Activated T-cell treated with anti-CD3 and anti-CD28 coated beads for 24 hours (primary cell): ENCODE data around the gene STPG3.
A peak's percentile ranks its signal among the peaks of the same experiment; 100 is the strongest.

Experiments
- DNase-seq: peaks from one replicate; pipeline ENCODE4 v3.0.0-alpha.2; 2020; ENCODE audit warnings: low read depth

STPG3 gene

GRCh38 chr9:137280474-137281344, 29.6 kb downstream of the STPG3 start:
- DNase-seq: no peak

GRCh38 chr9:137281345-137282116, 30.4 kb downstream of the STPG3 start:
- no peak for DNase-seq

GRCh38 chr9:137286975-137287383, 35.9 kb downstream of the STPG3 start:
- no peak for DNase-seq

DNA sequence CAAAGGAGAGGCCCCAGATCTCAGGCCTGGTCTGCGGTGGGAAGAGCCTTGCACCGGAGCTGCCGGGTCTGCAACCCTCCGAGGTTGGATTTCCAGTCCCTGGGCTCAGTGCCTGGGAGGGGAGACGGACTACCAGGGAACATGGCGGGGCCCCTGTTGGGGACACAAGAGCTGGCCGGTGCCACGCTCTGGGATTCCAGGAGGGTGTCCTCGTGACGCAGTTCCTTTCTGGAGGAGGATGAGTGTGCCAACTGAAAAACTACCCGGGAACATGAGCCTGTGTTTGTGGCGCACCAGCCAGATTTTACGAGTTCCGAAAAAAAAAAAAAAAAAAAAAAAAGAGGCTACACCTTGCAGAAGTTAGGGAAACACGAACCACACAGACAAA, 42.0 kb downstream of the STPG3 start:
- DNase-seq: no peak

DNA sequence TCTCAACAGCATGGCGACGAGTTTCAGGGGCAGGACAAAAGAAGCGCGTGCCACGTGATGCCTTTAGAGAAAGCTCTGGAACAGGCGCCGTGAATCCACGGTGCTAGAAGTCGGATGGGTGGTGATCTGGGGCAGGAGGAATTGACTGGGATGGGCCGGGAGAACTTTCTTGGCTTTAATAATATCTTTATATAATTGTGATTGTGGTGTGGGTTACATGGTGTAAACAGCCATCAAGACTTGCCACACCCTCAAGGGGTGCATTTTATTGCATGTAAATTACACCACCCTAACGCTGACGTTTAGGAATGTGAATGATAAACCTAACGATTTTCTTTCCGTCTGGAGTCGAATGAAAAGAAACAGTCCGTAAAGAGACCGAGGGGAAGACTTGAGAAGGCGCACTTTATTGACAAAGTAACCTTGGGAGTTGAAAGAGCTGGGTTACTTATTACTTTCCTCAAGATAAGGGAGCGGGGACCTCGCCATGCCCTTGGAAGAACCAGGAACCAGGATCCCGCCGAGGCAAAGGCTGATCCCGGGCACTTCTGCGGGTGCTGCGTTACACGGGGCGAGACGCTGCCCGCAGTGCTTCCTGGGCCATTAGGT, 42.5 kb downstream of the STPG3 start:
- DNase-seq: no peak

GRCh38 chr9:137294091-137294680, 43.1 kb downstream of the STPG3 start:
- DNase-seq: peak; percentile 24

DNA sequence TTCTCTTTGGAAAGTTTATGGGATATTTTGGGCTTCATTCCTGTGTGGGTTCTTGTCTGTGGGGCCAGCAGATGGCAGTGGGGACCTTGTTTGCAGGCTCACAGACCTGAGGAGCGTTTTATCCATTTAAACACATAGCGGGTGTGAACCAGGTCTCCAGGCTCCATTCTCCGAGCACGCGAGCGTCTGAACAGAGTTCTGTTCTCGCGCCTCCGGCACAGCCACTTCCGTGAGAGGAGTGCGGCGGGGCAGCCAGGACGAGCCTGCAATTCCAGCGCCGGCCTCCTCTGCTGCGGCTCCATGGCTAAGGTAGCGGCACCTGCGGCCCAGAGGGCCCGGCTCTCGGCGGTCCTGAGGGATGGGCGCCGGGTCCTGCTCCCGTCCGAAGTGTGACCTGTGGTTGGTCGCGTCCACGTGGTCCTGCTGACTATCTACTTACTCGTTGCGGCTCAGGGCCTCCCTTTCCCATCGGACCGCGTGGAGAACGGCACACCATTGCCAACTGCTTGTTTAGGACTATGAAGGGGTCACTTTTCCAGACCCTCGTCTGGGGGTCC, 43.7 kb downstream of the STPG3 start:
- DNase-seq: no peak

GRCh38 chr9:137295238-137295811, 44.2 kb downstream of the STPG3 start:
- peak; percentile 42 for DNase-seq

- no peak for DNase-seq
Observed at GRCh38 chr9:137295849-137296669, 45.0 kb downstream of the STPG3 start.

GRCh38 chr9:137296670-137297664, 45.9 kb downstream of the STPG3 start:
- no peak for DNase-seq

GRCh38 chr9:137297966-137298365, 46.9 kb downstream of the STPG3 start:
- DNase-seq: no peak

DNA sequence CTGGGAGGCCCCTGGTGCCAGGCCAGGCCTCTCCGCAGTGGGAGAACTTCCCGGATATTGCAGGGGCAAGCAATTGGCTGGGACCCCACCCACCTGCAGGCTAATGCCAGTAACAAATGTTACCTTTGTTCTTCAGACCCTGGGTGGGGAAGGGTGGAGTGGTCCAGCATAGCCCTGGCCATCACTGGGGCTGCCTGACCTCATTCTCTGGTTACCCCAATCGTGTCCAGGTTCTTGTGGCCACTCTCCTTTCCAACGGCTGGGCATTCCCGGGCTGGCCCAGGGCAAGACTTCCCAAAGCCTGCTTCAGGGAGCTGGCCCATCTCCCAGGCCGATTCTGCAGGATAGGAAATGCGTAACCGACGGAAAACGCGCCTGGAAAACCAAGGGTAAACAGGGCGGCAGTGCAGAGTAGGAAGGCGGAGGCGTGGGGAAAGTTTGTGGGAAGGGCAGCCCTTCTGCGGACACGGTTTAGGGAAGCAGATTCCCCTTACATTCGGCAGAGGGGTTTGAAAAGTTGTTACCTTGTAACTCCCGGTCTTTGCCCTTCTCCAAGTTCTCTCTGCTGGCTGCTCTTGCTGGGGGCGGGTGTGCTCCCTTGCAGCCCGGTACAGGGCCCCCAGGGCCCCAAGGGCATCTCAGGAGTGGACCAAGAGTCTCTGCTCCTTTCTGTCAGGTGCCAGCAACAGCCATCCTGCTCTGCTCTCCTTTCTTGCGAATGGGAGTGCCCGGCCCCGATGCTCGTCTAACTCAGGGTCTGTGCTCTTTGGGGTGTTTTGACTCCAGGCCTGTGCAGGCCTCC, 47.5 kb downstream of the STPG3 start:
- no peak for DNase-seq

- no peak for DNase-seq
Observed at GRCh38 chr9:137299203-137299565, 48.1 kb downstream of the STPG3 start.

- no peak for DNase-seq
Observed at GRCh38 chr9:137299938-137300337, 48.9 kb downstream of the STPG3 start.

- no peak for DNase-seq
Observed at GRCh38 chr9:137300567-137301080, 49.5 kb downstream of the STPG3 start.

DNA sequence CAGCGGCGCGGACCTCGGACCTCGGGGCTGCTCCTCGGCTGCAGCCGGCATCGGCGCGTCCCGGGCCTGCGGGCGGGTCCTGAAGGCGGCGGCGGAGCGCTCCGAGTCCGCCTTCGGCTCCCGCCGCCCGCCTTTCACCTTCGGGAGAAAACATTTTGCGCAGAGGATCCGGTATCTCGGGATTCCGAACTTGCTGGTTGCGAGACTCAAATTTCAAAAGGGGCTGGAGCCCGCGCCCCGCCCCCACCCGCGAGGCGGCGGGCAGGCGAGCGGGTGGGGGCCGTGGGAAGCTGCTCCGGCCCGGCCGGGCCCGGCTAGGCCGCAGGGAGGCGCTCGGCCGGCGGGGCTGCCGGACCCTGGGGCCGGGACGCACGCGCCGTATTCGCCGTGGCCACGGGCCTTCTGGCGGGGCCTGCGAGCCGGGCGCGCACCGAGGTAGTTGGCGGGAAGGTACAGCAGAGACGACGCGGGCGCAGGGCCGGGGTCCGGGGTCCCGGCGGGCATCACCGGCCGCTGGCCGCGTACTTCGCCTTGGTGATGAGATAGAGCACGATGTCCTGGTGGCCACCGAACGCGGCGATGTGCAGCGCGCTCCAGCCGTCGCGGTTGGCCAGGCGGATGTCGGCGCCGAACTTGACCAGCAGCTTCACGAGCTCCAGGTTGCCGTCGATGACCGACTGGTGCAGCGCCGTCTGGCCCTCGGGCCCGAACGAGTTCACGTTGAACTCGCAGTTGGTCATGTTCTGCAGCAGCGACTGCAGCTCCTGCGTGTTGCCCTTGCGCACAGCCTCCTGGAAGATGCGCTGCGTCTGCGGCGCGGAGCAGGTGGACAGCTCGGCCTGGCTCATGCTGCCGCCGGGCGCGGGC, 50.2 kb downstream of the STPG3 start:
- no peak for DNase-seq

- peak; percentile 85 for DNase-seq
Observed at GRCh38 chr9:137302118-137302448, 51.0 kb downstream of the STPG3 start, which contains the start of gene NRARP. TSS of gene NRARP (minus strand) at chr9:137302271. CDS start at chr9:137301928, 343 bp downstream.
